ENCODE data around the gene HFE. TPM values are rescaled to one million over a fixed set of nuclear protein-coding genes. Genes with fewer than 3 reads are reported as not detected.

The HFE gene
- total and polyA plus RNA-seq, 10 of the 15 experiments (the other 5 are each of a cell fraction or from before 2014, with no cell fraction given), result 0.52 to 5.9 (median 1.7) TPM

- SMC1A ChIA-PET (ENCODE audit: uncharacterized antibody, unreplicated experiment), result interaction anchor here (0.9 to 1.2 kb wide), 2 partner anchors 13 to 14 kb away, joined by 3 to 6 read pairs; no protein-coding TSS in a partner anchor
- Histone ChIP-seq H3K4me1 (ENCODE audit: control insufficient read depth, insufficient read depth, low read length) (no peaks in the 10 kb centered on the region), H4K20me1 (ENCODE audit: control insufficient read depth, insufficient read depth) (no peaks in the 10 kb centered on the region), H3K9ac (ENCODE audit: control insufficient read depth, insufficient read depth, low read length) (no peak overlapping the region), H2AFZ (ENCODE audit: control insufficient read depth, low read depth, low read length) (no peak overlapping the region), H3K27me3 (replicated peaks in 1 of 2; ENCODE audit: control insufficient read depth in 2 of 2, insufficient read depth in 2 of 2, low read length in 1 of 2) (no peaks in the 10 kb centered on the region), H3K79me2 (ENCODE audit: control insufficient read depth, insufficient read depth, low read length) (no peaks in the 10 kb centered on the region; the same call in 1 of the 2 replicates), H3K27ac (ENCODE audit: control insufficient read depth, insufficient read depth) (no peak overlapping the region), H3K36me3 (ENCODE audit: control insufficient read depth in 2 of 2, insufficient read depth in 2 of 2, low read length in 1 of 2) (peaks cover 0 to 3% of the 10 kb centered on the region in 2 experiments; a peak in 3 of 4 replicates), H3K4me2 (ENCODE audit: control insufficient read depth, insufficient read depth) (no peak overlapping the region), H3K4me3 (no peak overlapping the region), H3K9me3 (replicated peaks; ENCODE audit: control insufficient read depth, insufficient read depth, low read length) (no peaks in the 10 kb centered on the region)
- no peak for TF ChIP-seq FOXM1 (IDR thresholded peaks at IDR 0.05; ENCODE audit: low read depth, low read length)
- no peak for TF ChIP-seq STAT1 (conservative IDR thresholded peaks at IDR 0.05)
- TF ChIP-seq SMAD5 (IDR thresholded peaks at IDR 0.05; ENCODE audit: low read depth), result no peak
- TF ChIP-seq EP300 (IDR thresholded peaks at IDR 0.05; ENCODE audit: borderline replicate concordance in 1 of 2, control insufficient read depth in 1 of 2, low read depth in 2 of 2, low read length in 2 of 2), result no peak
- no peak for TF ChIP-seq SMC3 (IDR thresholded peaks at IDR 0.05; ENCODE audit: borderline replicate concordance, low read length)
- no peak for TF ChIP-seq PAX5 (IDR thresholded peaks at IDR 0.05; ENCODE audit: borderline replicate concordance, low read depth, low read length)
- TF ChIP-seq MLLT1 (IDR thresholded peaks at IDR 0.05), result no peak
- TF ChIP-seq TCF7 (IDR thresholded peaks at IDR 0.05; ENCODE audit: borderline replicate concordance), result no peak
- no peak for TF ChIP-seq ZNF274 (IDR thresholded peaks at IDR 0.05; ENCODE audit: insufficient read depth, insufficient read length)
- TF ChIP-seq RCOR1 (conservative IDR thresholded peaks at IDR 0.05; ENCODE audit: low read depth, low read length), result no peak
- no peak for TF ChIP-seq ETV6 (conservative IDR thresholded peaks at IDR 0.05 in 1 of 2, IDR thresholded peaks at IDR 0.05 in 1 of 2; ENCODE audit: borderline replicate concordance in 1 of 2, low read depth in 1 of 2)
- no peak for TF ChIP-seq JUND (IDR thresholded peaks at IDR 0.05; ENCODE audit: low read depth, low read length)
- no peak for TF ChIP-seq CHD2 (IDR thresholded peaks at IDR 0.05; ENCODE audit: borderline replicate concordance, low read depth, low read length)
- no peak for TF ChIP-seq ZNF384 (IDR thresholded peaks at IDR 0.05; ENCODE audit: borderline replicate concordance, low read depth, low read length)
- no peak for TF ChIP-seq RELB (IDR thresholded peaks at IDR 0.05; ENCODE audit: low read depth)
- TF ChIP-seq NBN (IDR thresholded peaks at IDR 0.05), result no peak
- no peak for TF ChIP-seq CREB1 (IDR thresholded peaks at IDR 0.05; ENCODE audit: low read depth)
- no peak for TF ChIP-seq ZBTB4 (CRISPR knock-in tag; IDR thresholded peaks at IDR 0.05)
- no peak for TF ChIP-seq POLR2A (IDR thresholded peaks at IDR 0.05; ENCODE audit: low read depth, low read length)
- RAD21 ChIA-PET (ENCODE audit: unreplicated experiment), result no interaction called here
- FAIRE-seq, result no peak
- 93% methylated on average over 2 of the region's 2 CpGs for WGBS (ENCODE audit: insufficient coverage, insufficient replicate concordance, low lambda C conversion rate, missing lambda C conversion rate)
- no peak for DNase-seq (ENCODE audit: low read depth, low spot score)
- in situ Hi-C loops (cut with MboI) (no loop called here), intact Hi-C loops (cut with micrococcal nuclease; ENCODE audit: unreplicated experiment) (no loop called here)
- no peak for ATAC-seq
- CTCF ChIA-PET, result interaction anchor here (0.6 to 0.9 kb wide), 3 partner anchors 10 to 1095 kb away, joined by 3 read pairs; no protein-coding TSS in a partner anchor
- POLR2A ChIA-PET, result no interaction called here
- BruUV-seq (replicated peaks), result no TSS peak
Observed at GRCh38 chr6:26142026-26142425, 54.8 kb downstream of the HFE start.

Measured in GM12878 (cell line).